NCI-H2196 (cell line): ENCODE data around the gene DNAJC10.
"Not testable (repeated sequence)": the region's sequence is repeated elsewhere in the genome, so short reads cannot be mapped to it uniquely, and the experiment has no call there.

Source experiments
- DNase-seq: peaks from one replicate; lab custom pipeline; 2025; ENCODE audit not compliant: unreplicated experiment; lab: John Stamatoyannopoulos, UW

Gene DNAJC10

DNA sequence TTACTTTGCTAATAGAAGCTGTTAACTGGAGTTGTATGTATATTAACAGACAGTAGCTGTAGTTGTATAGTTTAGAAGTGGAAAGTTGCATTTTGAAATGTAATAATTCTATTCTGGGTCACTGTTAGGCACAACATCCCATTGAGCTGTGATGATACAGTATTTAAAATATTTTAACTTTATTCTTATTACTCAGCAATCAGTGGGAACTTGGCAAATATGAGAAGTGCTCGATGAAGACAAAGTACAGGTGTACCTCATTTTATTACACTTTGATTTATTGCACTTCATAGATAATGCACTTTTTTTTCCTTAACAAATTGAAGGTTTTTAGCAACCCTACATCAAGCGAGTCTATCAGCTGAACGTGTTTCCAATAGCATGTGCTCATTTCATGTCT, 8.6 kb downstream of the DNAJC10 start:
- no peak for DNase-seq

DNA sequence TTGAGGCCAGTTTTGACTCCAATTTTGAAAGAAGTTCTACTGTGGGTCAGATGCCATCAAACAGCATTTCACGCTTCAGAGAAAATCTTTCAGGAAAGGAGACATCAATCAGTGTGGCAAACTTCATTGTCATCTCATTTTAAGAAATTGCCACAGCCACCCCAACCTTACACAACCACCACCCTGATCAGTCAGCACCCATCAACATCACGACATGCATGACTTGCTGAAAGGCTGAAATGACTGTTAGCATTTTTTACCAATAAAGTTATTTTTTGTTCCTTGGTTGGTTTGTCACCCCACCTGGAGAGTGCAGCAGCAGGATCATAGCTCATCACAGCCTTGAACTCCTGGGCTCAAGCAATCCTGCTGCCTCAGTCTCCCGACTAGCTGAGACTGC, 10.4 kb downstream of the DNAJC10 start:
- no peak for DNase-seq

DNA sequence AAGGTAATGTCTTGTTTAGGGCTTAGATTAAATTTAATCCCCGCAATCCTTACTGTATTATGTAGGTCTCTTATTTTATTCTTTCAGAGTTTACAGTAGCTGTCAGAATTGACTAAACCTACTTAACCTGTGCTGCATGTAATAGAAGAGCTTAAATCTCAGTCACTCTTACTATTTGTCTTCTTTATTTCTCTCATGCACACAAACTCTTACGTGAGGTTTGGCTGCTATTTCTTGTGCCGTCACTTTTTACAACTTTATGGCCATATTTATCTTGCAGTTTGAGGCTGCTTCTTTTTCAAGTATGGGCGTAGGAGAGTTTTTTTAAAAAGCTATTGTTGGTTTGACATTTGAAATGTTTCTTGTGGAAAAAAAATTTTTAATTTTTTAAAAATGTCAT, 12.0 kb downstream of the DNAJC10 start:
- DNase-seq = no peak

DNA sequence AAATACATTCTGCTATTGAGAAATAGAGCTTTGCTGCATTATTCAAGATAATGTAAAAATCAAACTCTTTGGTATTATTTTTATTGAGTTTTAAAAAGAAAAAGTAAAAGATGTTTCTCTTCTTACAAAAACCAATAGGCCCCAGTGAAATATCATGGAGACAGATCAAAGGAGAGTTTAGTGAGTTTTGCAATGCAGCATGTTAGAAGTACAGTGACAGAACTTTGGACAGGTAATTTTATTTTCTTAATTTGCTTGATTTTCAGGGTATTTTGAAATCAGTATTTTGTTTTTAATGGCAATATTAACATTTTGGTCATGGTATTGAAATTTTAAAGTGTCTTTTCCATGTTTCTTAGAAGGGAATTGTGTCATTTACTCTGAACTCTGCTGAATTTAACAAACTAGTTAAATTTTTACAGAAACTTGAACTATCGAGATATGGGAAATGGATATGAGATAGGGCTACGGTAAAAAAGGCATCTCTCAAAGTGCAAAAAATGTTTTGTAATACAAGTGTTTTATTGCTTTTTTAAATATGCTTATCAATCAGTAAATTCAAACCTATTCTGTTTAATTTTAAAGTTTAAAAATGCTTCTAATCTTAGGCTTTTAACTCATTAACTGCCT, 13.8 kb downstream of the DNAJC10 start:
- DNase-seq = no peak

DNA sequence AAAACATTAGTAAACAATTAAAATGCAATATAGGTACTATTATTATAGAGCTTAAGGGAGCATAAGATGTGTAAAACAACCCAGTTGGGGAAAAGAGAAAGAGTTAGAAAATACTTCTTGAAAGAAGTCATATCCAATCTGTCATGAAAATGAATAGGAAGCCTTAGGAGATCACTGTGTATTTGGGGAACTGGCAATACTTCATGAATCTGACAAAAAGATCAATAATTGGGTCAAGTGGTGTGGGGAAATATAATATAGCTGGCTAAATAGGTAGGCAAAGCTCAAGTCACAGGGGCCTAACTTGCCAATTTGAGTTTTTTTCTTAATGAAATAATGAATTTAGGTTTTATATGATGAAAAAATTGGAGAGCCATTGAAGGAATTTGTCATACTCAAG, 14.4 kb downstream of the DNAJC10 start:
- no peak for DNase-seq

DNA sequence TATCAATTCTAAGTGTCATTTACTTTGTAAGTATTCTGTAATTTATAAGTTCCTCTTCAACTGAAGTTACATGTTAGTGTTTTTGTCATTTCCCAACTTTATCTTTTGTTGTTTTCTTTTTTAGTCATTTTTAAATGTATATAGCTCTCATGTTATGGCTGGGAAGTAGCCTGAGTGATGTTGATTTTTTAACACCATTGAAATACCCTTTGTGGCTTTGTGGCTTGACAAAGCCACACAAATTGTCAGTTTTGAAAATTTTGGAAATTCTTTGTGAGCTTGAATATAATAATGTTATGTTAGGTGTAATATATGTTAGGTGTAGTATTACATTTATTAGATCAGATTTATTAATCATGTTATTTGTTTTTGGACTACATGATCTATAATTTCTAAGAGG, 16.7 kb downstream of the DNAJC10 start:
- no peak for DNase-seq

DNA sequence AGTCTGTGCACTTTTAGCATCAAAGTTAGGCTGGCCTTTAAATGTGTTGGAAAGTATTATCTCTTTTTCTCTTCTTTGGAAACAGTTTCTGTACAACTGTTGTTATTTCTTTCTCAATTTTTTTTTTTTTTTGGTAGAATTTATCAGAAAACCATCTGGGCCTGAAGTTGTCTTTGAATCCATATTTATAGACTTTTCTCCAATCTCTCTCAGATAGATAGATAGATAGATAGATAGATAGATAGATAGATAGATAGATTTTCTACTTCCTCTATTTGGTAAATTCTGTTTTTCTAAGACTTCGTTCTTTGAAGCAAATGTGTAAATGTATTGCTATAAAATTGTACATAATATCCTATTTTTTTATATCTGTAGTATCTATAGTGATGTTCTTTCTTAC, 17.5 kb downstream of the DNAJC10 start:
- no peak for DNase-seq

DNA sequence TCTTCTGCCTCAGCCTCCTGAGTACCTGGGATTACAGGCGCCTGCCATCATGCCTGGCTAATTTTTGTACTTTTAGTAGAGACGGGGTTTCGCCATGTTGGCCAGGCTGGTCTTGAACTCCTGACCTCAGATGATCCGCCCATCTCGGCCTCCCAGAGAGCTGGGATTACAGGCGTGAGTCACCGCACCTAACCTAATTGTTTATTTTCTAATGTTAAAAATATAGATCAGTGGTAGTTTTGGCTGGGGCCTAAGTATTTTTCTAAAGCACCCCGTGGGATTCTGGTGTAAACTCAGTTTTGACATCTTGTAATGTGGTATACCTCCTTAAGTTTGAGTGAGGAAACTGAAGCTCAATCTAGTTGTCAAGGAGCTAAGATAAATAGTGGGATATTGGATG, 20.8 kb downstream of the DNAJC10 start:
- DNase-seq = not testable (repeated sequence)

DNA sequence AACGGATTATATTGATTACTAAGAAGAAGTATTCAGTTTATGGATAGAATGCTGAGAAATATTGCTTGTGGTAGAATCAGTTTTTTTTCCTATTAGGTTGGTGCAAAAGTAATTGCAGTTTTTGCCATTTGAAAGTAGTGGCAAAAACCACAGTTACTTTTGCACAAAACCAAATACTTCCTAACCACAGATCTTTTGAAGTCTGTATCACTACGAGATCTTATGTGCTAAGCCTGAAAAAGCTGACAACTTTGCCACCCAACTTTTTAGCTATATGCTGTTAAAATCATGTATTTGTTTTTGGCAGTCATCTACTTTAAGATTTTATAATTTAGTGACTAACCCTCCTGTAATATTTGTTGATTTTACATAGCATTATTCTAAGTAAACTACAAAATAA, 24.6 kb downstream of the DNAJC10 start:
- no peak for DNase-seq

DNA sequence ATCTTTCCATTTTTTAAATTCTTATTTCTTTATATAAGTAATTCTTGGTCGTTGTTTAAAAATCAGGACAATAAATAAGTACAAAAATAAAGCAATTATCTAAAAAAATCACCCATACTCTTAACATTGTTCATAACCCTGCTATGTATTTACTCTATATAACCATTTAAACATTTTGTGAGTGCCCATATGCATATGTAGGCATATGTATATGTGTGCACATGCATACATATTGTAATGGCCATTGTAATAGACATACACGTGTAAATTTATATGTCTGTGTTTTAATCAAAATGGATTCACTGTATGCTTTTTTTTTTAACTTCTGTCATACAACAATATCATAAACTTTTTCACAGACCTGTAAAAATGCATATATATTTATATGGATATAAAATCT, 25.6 kb downstream of the DNAJC10 start:
- DNase-seq = no peak

DNA sequence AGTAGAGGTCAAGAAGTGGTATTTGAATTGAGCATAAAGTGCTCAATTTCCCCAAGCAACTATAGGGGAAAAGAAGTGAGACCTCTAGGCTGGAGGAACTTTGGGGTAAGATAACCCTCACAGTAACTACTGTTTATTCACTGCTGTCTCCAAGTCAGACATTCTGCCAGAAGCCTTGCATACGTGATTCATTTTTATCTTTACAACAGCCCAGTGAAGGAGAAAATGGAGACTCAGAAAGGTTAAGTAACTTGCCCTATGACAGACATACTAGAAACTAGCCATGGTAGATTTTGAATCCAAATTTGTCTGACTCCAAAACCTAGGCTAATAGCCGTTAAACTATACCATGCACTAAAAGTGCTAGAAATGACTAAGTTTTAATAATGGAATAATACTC, 28.4 kb downstream of the DNAJC10 start:
- no peak for DNase-seq

DNA sequence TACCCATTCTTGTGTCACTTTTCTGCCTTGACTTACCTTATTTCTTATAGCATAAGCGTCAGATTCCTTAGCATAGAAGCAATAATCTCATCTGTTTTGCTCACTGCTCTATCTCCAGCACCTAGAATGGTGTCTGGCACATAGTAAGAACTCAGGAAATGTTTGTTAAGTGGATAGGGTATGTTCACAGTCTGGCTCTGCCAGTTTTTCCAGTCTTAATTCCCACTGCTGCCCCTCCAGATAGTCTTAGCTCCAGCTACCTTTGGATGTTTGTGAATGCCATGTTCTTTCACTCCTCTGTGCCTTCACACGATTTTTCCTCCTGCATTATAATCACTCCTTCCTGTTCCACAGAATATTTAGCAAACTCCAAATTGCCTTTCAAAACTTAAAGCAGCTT, 29.0 kb downstream of the DNAJC10 start:
- DNase-seq = no peak

DNA sequence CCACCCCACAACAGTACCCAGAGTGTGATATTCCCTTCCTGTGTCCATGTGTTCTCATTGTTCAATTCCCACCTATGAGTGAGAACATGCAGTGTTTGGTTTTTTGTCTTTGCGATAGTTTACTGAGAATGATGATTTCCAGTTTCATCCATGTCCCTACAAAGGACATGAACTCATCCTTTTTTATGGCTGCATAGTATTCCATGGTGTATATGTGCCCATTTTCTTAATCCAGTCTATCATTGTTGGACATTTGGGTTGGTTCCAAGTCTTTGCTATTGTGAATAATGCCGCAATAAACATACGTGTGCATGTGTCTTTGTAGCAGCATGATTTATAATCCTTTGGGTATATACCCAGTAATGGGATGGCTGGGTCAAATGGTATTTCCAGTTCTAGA, 29.8 kb downstream of the DNAJC10 start:
- DNase-seq = not testable (repeated sequence)

DNA sequence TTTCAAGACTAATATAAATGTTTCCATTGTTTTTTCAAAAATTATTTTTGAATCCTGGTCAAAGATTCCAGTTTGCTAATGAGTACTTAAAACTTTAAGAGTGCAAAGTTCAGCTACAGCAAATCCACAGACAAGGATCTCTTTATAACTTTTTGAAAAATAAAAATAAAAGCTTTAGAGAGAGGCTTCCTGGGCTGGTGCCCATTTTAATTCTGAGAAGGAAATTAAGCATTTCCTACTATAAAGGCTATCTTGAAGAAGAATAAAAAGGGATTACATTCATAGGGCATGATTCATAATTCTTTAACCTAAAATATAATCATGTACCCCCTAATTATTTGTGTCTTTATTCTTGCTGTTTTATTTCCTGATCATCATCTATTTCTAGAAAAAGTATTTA, 38.2 kb downstream of the DNAJC10 start:
- no peak for DNase-seq

DNA sequence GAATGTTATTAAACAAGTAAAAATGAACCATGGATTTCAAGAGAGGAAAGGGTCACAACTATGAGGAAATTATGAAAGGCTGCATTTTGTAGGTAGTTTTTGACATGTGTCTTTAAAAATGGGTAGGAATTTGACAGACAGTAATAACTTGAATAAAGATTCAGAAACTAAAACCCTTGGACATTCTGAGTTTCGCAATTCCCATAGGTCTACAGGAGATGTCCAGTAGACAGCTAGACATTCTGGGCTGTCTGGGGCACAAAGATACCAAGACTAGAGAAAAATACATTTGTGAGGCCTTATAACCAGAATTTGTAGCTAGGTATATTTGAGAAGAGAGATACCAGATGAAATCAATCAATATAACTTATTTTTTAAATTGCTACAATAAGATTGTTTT, 42.3 kb downstream of the DNAJC10 start:
- no peak for DNase-seq

DNA sequence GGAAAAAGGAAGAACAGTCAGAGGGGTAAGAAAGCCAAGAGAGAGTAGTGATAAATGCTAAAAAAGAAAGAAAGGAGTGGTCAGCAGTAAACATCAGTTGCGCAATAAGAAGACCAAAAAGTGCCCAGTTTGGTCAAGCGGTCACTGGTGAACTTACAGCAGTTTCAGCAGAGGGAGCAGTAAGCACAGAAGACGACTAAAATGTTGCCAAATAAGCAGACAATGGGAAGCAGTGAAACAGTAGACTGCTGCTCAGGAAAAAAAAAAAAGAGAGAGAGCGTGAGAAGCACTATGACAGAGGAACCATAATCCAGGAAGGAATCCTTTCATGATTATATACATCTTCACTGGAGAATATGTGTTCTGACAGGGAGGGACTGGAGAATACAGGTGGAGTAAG, 45.8 kb downstream of the DNAJC10 start:
- DNase-seq = no peak

DNA sequence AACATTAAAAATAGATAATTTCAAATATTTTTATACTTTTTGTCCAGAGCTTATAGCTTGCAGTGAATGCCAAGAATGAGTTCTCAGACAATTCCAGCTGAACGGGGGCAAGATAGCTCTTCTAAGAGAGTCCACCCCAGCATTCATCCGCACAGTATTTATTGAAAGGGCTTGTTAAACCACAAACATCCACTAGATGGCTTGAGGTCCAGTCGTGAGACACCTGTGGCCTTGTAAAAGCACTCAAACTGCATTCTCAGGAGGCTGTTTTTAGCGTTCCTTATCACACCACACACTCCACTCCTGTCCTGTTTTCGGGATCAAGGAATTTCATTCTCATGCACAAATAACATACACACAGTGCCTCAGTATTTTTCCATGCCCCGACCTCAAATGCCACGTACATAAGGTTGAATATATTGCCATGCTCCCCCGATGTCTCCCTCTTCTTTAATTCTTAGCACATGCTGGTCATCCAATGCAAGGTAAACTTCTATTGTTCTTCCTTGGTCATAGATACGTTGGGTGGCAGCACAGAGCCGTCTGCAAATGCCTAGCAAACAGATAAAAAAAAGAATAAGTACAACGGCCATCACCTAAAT, 47.4 kb downstream of the DNAJC10 start:
- DNase-seq = peak; percentile 55

DNA sequence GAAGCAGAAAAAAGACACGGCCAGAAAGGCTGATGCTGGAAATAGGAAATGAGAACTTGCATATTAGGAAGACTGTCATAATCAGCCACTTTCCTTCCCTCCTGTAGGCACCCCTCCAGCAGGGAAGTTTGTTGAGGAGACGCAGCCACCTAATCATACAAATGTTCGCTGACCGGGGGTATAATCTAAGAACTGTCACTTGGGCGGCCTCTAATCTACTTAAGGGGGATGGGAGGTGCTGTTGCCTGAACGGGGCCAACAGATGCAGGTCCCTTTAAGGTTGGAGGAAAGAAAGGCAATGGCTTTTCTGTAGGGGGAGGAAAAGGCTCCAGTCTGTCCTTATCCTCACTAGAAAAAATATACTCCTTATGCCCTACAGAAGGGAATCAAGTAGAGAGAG, 50.6 kb downstream of the DNAJC10 start:
- DNase-seq = no peak

DNA sequence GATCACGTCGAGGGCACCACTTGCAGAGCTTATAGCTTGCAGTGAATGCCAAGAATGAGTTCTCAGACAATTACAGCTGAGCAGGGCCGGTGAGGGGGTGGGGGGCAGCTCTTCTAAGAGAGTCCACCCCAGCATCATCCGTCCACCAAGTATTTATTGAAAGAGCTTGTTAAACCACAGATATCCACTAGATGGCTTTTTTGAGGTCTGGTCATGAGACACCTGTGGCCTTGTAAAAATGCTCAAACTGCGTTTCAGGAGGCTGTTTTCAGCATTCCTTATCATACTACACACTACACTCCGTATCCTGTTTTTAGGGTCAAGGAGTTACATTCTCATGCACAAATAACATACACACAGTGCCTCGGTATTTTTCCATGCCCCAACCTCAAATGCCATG, 51.5 kb downstream of the DNAJC10 start:
- peak; percentile 16 for DNase-seq

DNA sequence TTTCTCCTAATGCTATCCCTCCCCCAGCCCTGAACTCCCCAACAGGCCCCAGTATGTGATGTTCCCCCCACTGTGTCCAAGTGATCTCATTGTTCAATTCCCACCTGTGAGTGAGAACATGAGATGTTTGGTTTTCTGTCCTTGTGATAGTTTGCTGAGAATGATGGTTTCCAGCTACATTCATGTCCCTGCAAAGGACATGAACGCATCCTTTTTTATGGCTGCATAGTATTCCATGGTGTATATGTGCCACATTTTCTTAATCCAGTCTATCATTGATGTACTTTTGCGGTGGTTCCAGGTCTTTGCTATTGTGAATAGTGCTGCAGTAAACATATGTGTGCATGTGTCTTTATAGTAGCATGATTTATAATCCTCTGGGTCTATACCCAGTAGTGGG, 52.9 kb downstream of the DNAJC10 start:
- not testable (repeated sequence) for DNase-seq

DNA sequence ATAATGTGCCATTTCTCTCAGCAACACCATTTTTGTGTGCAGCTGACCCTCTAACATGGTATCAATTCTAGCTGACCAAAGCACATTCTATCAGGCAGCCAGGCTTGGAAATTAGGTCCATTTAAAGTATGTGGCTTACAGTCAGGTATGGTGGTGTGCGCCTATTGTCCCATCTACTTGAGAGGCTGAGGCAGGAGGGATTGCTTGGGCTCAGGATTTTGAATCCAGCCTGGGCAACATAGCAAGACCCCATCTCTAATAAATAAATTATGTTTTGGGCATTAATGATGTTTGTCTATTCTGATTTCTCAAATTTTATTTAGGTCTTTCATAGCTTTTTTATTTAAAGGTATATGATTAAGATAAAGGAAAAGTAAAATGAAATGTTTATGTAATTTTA, 63.3 kb downstream of the DNAJC10 start:
- no peak for DNase-seq

DNA sequence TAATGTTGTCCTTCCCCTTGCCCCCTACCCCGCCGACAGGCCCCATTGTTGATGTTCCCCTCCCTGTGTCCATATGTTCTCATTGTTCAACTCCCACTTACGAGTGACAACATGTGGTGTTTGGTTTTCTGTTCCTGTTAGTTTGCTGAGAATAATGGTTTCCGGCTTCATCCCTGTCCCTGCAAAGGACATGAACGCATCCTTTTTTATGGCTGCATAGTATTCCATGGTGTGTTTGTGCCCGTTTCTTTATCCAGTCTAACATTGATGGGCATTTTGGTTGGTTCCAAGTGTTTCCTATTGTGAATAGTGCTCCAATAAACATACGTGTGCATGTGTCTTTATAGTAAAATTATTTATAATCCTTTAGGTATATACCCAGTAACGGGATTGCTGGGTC, 65.0 kb downstream of the DNAJC10 start:
- not testable (repeated sequence) for DNase-seq

DNA sequence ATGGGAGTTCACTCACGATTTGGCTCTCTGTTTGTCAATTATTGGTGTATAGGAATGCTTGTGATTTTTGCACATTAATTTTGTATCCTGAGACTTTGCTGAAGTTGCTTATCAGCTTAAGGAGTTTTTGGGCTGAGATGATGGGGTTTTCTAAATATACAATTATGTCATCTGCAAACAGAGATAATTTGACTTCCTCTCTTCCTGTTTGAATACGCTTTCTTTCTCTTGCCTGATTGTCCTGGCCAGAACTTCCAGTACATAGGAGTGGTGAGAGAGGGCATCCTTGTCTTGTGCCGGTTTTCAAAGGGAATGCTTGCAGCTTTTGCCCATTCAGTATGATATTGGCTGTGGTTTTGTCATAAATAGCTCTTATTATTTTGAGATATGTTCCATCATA, 66.6 kb downstream of the DNAJC10 start:
- not testable (repeated sequence) for DNase-seq
